IPS-NIHi7 (cell line): ENCODE data around the gene PGK2.

Experiments used
- DNase-seq: peaks from one replicate; pipeline ENCODE4 v3.0.0; 2012; ENCODE audit warnings: mixed read lengths; ENCODE audit errors: extremely low spot score

Gene PGK2

GRCh38 chr6:49736017-49736508, 51.0 kb downstream of the PGK2 start:
- no peak for DNase-seq
